Measurements from ENCODE around the gene PAN3.

PAN3 gene

GRCh38 chr13:28229522-28230411 is 91.4 kb downstream of the PAN3 start:
- DNase-seq: no peak

- DNase-seq: no peak
Observed at GRCh38 chr13:28231642-28232041, 93.3 kb downstream of the PAN3 start.

DNA sequence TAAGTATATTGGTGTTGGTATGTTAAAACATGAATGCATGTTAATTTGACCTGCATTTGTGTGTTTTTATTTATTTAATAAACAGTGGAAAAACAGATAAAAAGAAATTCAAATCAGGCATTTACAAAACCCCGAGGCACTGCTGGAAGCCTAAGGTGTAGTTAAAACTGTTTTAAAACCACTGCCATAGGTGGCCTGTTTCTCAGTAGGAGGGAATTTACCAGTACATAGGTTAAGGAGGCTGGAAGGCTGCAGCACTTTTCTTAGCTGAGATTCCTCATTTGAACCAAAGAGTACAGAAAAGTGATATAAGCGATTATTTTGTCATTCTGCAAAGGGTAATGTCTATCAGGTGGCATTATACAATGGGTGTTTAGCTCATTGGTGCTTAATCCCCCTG is 99.6 kb downstream of the PAN3 start:
- DNase-seq: no peak

DNA sequence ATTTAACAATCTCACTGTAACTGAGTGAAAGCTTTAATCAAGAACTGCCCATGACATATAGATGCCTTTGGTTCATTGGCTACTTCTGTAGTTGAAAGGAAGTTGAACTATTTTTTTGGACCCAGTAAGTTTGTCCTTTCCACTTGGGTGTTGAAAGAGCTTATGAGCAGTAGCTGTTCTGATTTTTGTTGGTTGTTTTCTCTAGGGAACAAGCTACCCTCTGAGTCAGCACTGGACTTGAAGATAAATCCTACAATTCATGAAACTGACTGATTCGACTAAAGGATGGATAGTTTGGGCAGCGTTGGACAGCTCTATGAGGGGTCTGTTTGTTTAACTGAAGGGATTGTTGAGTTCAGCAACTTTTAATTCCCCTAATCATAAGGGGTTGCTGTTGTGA is 101.0 kb downstream of the PAN3 start:
- no peak for DNase-seq

DNA sequence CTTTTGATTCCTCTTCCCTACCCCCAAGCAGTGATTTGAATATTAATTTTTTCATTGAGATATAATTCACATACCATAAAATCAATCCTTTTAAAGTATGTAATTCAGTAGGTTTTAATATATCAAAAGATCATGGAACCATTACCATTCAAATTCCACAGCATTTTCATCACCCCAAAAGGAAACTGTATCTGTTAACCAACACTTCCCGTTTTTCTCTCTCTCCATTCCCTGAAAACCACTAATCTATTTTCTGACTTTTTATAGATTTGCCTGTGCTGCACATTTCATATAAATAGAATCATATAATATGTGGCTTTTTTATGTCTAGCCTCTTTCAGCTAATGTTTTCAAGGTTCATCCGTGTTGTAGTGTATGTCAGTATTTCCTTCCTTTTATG is 107.1 kb downstream of the PAN3 start:
- DNase-seq: no peak

- DNase-seq: no peak
Observed at GRCh38 chr13:28246891-28247290, 108.5 kb downstream of the PAN3 start.

- no peak for DNase-seq
Observed at GRCh38 chr13:28248080-28248479, 109.7 kb downstream of the PAN3 start.

- no peak for DNase-seq
Observed at GRCh38 chr13:28250542-28250941, 112.2 kb downstream of the PAN3 start.

DNA sequence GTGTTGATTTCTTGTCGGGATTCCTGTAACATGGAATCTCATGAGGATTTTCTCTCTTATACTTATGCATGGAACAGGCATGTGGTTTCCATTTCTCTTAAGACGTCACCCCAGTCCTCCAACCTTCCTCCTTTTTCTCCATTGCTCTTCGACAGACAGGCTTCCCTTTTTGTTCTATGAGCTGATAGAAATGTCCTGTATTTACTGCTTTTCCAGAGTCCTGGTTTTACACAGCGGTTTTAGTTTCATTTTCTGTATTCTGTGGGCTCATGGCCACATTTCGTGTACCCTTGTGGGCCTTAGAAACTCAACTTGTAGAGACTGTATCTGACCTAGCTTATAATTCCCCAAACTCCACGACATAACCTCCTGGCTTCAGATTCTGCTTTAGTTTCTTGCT is 113.1 kb downstream of the PAN3 start:
- no peak for DNase-seq

DNA sequence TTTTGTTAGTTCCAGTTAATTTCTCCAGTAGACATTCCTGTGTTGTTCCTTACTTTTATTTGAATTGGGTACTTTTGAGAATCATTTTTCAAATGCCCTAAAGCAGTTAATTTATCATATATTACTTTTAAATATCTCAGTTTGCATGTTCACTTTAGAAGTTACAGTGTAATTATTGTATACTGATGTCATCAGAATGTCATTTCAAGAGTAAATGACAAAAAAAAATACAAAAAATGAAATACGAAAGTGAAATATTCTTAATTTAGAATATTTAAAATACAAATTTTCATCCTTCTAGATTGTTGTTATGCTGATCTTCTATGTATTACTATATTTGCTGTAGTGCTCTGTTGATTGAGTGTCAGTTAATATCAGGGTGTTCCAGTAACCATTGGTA is 114.2 kb downstream of the PAN3 start:
- DNase-seq: no peak

- DNase-seq: no peak
Observed at GRCh38 chr13:28257305-28257704, 119.0 kb downstream of the PAN3 start.

GRCh38 chr13:28258417-28258816 is 120.1 kb downstream of the PAN3 start:
- DNase-seq: no peak

GRCh38 chr13:28267497-28267896 is 129.2 kb downstream of the PAN3 start:
- no peak for DNase-seq

GRCh38 chr13:28268800-28269223 is 130.5 kb downstream of the PAN3 start:
- no peak for DNase-seq

GRCh38 chr13:28271056-28271840 is 132.9 kb downstream of the PAN3 start:
- DNase-seq: no peak

DNA sequence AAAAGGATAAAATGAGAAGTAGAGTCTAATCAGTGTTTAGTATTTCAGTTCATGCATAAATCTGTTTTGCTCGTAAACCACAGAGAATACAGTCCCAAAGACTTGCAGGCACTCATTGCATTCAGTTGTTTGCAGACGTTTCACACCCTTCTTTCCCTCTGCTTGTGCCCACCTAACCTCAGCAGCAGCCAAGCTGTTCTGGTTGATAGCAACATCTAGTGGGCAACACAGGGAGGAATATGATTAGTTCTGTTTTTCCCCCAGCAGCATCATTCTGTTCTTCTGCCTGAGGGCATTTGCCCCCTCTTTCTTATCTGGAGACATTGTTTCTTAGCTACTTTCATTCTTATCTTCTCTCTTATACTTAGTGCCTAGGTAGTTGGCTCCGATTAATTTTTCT is 135.6 kb downstream of the PAN3 start:
- DNase-seq: no peak

- no peak for DNase-seq
Observed at GRCh38 chr13:28282451-28282850, 144.1 kb downstream of the PAN3 start.

- no peak for DNase-seq
Observed at GRCh38 chr13:28283600-28283999, 145.3 kb downstream of the PAN3 start.

DNA sequence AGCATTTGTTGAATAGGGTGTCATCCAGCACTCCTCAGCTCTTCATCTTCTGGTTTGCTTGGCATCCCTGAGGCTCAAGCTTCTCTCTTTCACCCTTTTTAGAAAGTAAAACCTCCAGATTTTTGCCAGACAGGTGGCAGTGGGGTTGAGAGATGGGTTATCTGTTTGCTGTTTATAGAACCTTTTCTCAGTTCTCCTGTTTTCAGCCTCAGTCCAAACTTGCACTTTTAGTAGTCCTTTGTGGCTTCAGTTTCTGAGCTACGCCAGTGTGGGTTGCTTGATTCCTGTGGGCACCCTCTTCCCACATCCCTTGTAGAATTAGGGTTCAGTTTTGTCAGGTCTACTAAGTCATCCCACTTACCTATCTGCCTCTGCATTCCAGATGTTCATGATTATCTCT is 147.9 kb downstream of the PAN3 start:
- DNase-seq: no peak

GRCh38 chr13:28297341-28297740 is 159.0 kb downstream of the PAN3 start:
- no peak for DNase-seq

DNA sequence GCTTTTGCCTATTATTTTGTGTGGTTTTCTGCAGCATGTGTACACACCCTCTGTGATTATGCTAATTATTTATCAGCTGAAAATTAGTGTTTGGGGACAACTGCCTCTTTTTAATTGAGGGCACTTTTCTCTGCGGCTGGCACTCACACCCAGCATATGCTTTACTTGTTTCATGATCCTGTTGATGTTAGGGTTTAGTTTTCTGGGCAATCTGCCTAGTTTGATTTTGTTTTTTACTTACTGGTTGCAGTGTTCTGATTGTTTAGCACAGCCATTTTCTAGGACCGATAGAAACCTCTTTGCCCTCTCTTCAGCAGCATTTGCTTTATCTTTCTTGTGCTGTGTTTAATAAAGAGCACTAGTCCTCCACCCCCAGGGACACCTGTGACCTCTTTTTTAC is 161.6 kb downstream of the PAN3 start:
- DNase-seq: no peak

DNA sequence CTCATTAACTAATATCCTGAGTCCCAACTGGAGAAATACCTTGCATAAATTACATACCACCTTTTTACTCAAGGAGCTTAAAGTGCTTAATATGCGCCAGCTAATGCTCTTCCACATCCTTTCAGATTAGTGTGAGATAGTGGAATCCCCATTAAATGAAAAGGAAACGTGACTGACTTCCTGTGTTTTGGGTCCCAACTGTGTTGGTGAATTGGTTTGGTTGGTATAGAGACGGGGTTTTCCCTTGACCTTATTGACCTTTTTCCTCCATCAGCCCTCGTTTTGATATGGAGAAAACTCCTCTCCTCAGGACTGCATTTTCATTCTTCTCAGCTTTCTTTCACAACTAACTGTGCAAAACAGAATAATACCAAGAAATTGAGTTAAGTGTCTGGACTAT is 163.5 kb downstream of the PAN3 start:
- DNase-seq: no peak

GRCh38 chr13:28306325-28306724 is 168.0 kb downstream of the PAN3 start:
- no peak for DNase-seq

DNA sequence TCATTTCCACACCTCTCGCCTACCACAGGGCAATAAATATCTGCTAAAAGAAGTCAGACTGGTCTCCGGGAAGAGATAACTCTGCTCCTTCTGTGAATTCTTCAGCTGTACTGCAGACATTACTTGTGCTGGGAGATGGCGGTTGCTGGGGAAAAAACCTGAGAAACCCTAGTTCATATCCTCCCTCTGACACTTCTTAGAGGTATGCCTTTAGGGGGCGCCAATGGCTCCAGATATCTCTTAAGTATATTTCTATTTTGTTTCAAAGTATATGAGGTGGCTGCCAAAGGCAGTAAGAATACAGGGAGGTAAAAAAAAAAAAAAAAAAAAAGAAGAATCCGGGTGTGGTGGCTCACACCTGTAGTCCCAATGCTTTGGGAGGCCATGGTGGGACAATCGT is 175.2 kb downstream of the PAN3 start:
- no peak for DNase-seq
